Hepatocyte (in vitro differentiated cells): Measurements from ENCODE around the gene ATP4A. TPM values are rescaled to one million over a fixed set of nuclear protein-coding genes. Genes with fewer than 3 reads are reported as not detected.

Source experiments
- DNase-seq: peaks from one replicate; pipeline ENCODE4 v3.0.0-alpha.2; 2016; ENCODE audit warnings: low spot score
- H2AFZ ChIP-seq: fragments of 200-600 bp; sonication (generic); 2 replicates; pipeline ENCODE4 v1.6.0; 2016; ENCODE audit warnings: antibody characterized with exemption, mild to moderate bottlenecking
- H3K27ac ChIP-seq: fragments of 200-600 bp; sonication (generic); 2 replicates; pipeline ENCODE4 v1.5.1; 2016; ENCODE audit warnings: mild to moderate bottlenecking
- H3K27me3 ChIP-seq: fragments of 200-600 bp; sonication (generic); 2 replicates; pipeline ENCODE4 v1.6.1; 2016
- H3K36me3 ChIP-seq: fragments of 200-600 bp; sonication (generic); replicated peaks from 2 replicates; pipeline ENCODE4 v1.5.1; 2016; ENCODE audit warnings: low read depth; ENCODE audit not compliant: insufficient read depth
- H3K4me1 ChIP-seq: fragments of 200-600 bp; sonication (generic); 2 replicates; pipeline ENCODE4 v1.5.1; 2016; ENCODE audit warnings: mild to moderate bottlenecking, moderate library complexity; ENCODE audit not compliant: insufficient read depth
- H3K4me2 ChIP-seq: fragments of 200-600 bp; sonication (generic); 2 replicates; pipeline ENCODE4 v1.6.0; 2016
- H3K4me3 ChIP-seq: fragments of 200-600 bp; sonication (generic); 2 replicates; pipeline ENCODE4 v1.5.1; 2016; ENCODE audit warnings: mild to moderate bottlenecking
- H3K79me2 ChIP-seq: fragments of 200-600 bp; sonication (generic); 2 replicates; pipeline ENCODE4 v1.6.0; 2017; ENCODE audit warnings: mild to moderate bottlenecking
- H3K9me2 ChIP-seq: fragments of 200-600 bp; sonication (generic); replicated peaks from 2 replicates; pipeline ENCODE4 v1.6.0; 2017; ENCODE audit warnings: mild to moderate bottlenecking; ENCODE audit not compliant: insufficient read depth
- H3K9me3 ChIP-seq: fragments of 200-600 bp; sonication (generic); 2 replicates; pipeline ENCODE4 v1.5.1; 2016; ENCODE audit warnings: low read depth, mild to moderate bottlenecking
- H4K20me1 ChIP-seq: fragments of 200-600 bp; sonication (generic); 2 replicates; pipeline ENCODE4 v1.6.0; 2016; ENCODE audit warnings: mild to moderate bottlenecking; ENCODE audit not compliant: insufficient read depth, poor library complexity, severe bottlenecking
- CTCF ChIP-seq: fragments of 200-600 bp; sonication (generic); IDR thresholded peaks from 2 replicates; pipeline ENCODE4 v1.5.1; 2016; ENCODE audit warnings: antibody characterized with exemption, mild to moderate bottlenecking; ENCODE audit not compliant: poor library complexity
- EZH2 ChIP-seq: fragments of 200-600 bp; sonication (generic); IDR thresholded peaks from 2 replicates; pipeline ENCODE4 v1.6.1; 2016; ENCODE audit warnings: antibody characterized with exemption, mild to moderate bottlenecking, borderline replicate concordance
- EZH2phosphoT487 ChIP-seq: fragments of 200-600 bp; sonication (generic); IDR thresholded peaks from one replicate; pipeline ENCODE4 v1.6.1; 2018; ENCODE audit warnings: antibody characterized with exemption, mild to moderate bottlenecking, low read depth, moderate library complexity; ENCODE audit not compliant: unreplicated experiment, severe bottlenecking
- WGBS: methylation state at CpG from one replicate; pipeline ENCODE4 v1.1.6; 2016; ENCODE audit warnings: low lambda C conversion rate; ENCODE audit errors: missing lambda C conversion rate; 5-methylcytosine and 5-hydroxymethylcytosine counted together
- polyA plus RNA-seq: library from polyadenylated mRNA; unstranded; fragments of >200 nt; fragmentation: Nextera tagmentation; extraction: Ambion mirVana; gene quantifications from 2 replicates; pipeline ENCODE4 v1.2.1, GENCODE V29; 2016
- total RNA-seq: library from RNA; depleted of rRNA; stranded (reverse); fragments of >200 nt; gene quantifications from 2 replicates; pipeline ENCODE4 v1.2.3, GENCODE V29; 2014

The ATP4A gene
- total and polyA plus RNA-seq, 2 experiments from 2014 or later: 3.5 to 5.0 TPM

- Histone ChIP-seq H3K4me3 (no peak overlapping the region), H3K36me3 (no peaks in the 10 kb centered on the region), H3K4me1 (peaks cover 3% of the 10 kb centered on the region), H3K27me3 (peaks cover 3% of the 10 kb centered on the region), H3K27ac (no peak overlapping the region), H4K20me1 (no peaks in the 10 kb centered on the region), H2AFZ (no peak overlapping the region), H3K79me2 (no peaks in the 10 kb centered on the region), H3K9me2 (no peaks in the 10 kb centered on the region), H3K9me3 (no peaks in the 10 kb centered on the region), H3K4me2 (no peak overlapping the region)
- TF ChIP-seq EZH2: no peak
- no peak for TF ChIP-seq EZH2phosphoT487
- TF ChIP-seq CTCF: no peak
- no peak for DNase-seq
- WGBS: 85% methylated on average over 14 of the region's 14 CpGs
Observed at GRCh38 chr19:35553385-35554000, 10.0 kb downstream of the ATP4A start.

- 68% methylated on average over 7 of the region's 13 CpGs for WGBS
- Histone ChIP-seq H3K36me3 (no peaks in the 10 kb centered on the region), H3K27ac (no peak overlapping the region), H2AFZ (no peak overlapping the region), H3K9me2 (no peaks in the 10 kb centered on the region), H4K20me1 (no peaks in the 10 kb centered on the region), H3K4me3 (no peak overlapping the region), H3K27me3 (no peaks in the 10 kb centered on the region), H3K79me2 (no peaks in the 10 kb centered on the region), H3K9me3 (no peaks in the 10 kb centered on the region), H3K4me2 (no peak overlapping the region), H3K4me1 (peaks cover 1% of the 10 kb centered on the region)
- TF ChIP-seq CTCF: no peak
- TF ChIP-seq EZH2phosphoT487: no peak
- TF ChIP-seq EZH2: no peak
- no peak for DNase-seq
Observed at GRCh38 chr19:35552534-35553384, 10.7 kb downstream of the ATP4A start.

- Histone ChIP-seq H3K36me3 (no peaks in the 10 kb centered on the region), H3K27me3 (no peaks in the 10 kb centered on the region), H3K9me2 (no peaks in the 10 kb centered on the region), H3K4me2 (no peak overlapping the region), H3K79me2 (peaks cover 13% of the 10 kb centered on the region), H3K4me1 (peaks cover 6% of the 10 kb centered on the region), H3K9me3 (no peaks in the 10 kb centered on the region), H3K4me3 (no peak overlapping the region), H3K27ac (no peak overlapping the region), H4K20me1 (no peaks in the 10 kb centered on the region), H2AFZ (no peak overlapping the region)
- TF ChIP-seq CTCF (no peak), EZH2 (no peak)
- WGBS: 96% methylated on average over 21 of the region's 21 CpGs
- no peak for DNase-seq
Observed at GRCh38 chr19:35551091-35551810, 12.2 kb downstream of the ATP4A start.
